Measurements from ENCODE around the gene BRD1. TPM values are rescaled to one million over a fixed set of nuclear protein-coding genes. Genes with fewer than 3 reads are reported as not detected.
A peak's percentile ranks its signal among the peaks of the same experiment; 100 is the strongest.

BRD1 gene
- polyA plus RNA-seq (2011; rRNA removed) (4.6 and 6.0 TPM in 2 replicates), polyA minus RNA-seq (2011; rRNA and poly(A)+ RNA removed) (6.1 and 7.8 TPM in 2 replicates)

- CTCF ChIA-PET, result no interaction called here
- POLR2A ChIA-PET, result no interaction called here
- Histone ChIP-seq H3K4me3 (ENCODE audit: low read depth, low read length) (peak within 1 kb of the TSS; percentile 80), H3K27me3 (ENCODE audit: control insufficient read depth, insufficient read depth, low read length) (peaks cover 2% of the 10 kb centered on the region), H3K9me3 (ENCODE audit: control insufficient read depth, insufficient read depth, low read length) (peaks cover 32% of the 10 kb centered on the region), H3K27ac (ENCODE audit: low read depth, low read length) (peak within 1 kb of the TSS; percentile 81)
- DNase-seq (ENCODE audit: low read depth, low spot score), result peak; percentile 16
- TF ChIP-seq CTCF (IDR thresholded peaks at IDR 0.05; ENCODE audit: low read depth, low read length), result no peak
These were observed at the start of gene BRD1 for GRCh38 chr22:49827853-49828598. TSS of gene BRD1 (minus strand) at chr22:49827873. CDS start at chr22:49824317, 3,556 bp downstream.

GRCh38 chr22:49873228-49873940 is 45.7 kb upstream of the BRD1 start:
- no peak for TF ChIP-seq CTCF (IDR thresholded peaks at IDR 0.05; ENCODE audit: low read depth, low read length)
- ChIA-PET CTCF (no interaction called here), POLR2A (interaction anchor here (0.6 kb wide), 1 partner anchor 81 kb away, joined by 3 read pairs; no protein-coding TSS in a partner anchor)
- DNase-seq (ENCODE audit: low read depth, low spot score), result no peak
- H3K27me3 ChIP-seq (ENCODE audit: control insufficient read depth, insufficient read depth, low read length), result no peaks in the 10 kb centered on the region
- peaks cover 15% of the 10 kb centered on the region for H3K9me3 ChIP-seq (ENCODE audit: control insufficient read depth, insufficient read depth, low read length)
- no peak overlapping the region for H3K27ac ChIP-seq (ENCODE audit: low read depth, low read length)
- H3K4me3 ChIP-seq (ENCODE audit: low read depth, low read length), result no peak overlapping the region

- POLR2A ChIA-PET, result interaction anchor here (0.6 kb wide), 1 partner anchor 80 kb away, joined by 3 read pairs; no protein-coding TSS in a partner anchor
- CTCF ChIA-PET, result no interaction called here
- DNase-seq (ENCODE audit: low read depth, low spot score), result no peak
- Histone ChIP-seq H3K4me3 (ENCODE audit: low read depth, low read length) (no peak overlapping the region), H3K27me3 (ENCODE audit: control insufficient read depth, insufficient read depth, low read length) (no peaks in the 10 kb centered on the region), H3K27ac (ENCODE audit: low read depth, low read length) (no peak overlapping the region), H3K9me3 (ENCODE audit: control insufficient read depth, insufficient read depth, low read length) (peaks cover 20% of the 10 kb centered on the region)
- no peak for TF ChIP-seq CTCF (IDR thresholded peaks at IDR 0.05; ENCODE audit: low read depth, low read length)
These were observed 44.7 kb upstream of the BRD1 start for GRCh38 chr22:49872347-49872746.

GRCh38 chr22:49871482-49871881 is 43.8 kb upstream of the BRD1 start:
- no peak for DNase-seq (ENCODE audit: low read depth, low spot score)
- no peak for TF ChIP-seq CTCF (IDR thresholded peaks at IDR 0.05; ENCODE audit: low read depth, low read length)
- POLR2A ChIA-PET, result no interaction called here
- CTCF ChIA-PET, result no interaction called here
- Histone ChIP-seq H3K27me3 (ENCODE audit: control insufficient read depth, insufficient read depth, low read length) (no peaks in the 10 kb centered on the region), H3K4me3 (ENCODE audit: low read depth, low read length) (no peak overlapping the region), H3K27ac (ENCODE audit: low read depth, low read length) (no peak overlapping the region), H3K9me3 (ENCODE audit: control insufficient read depth, insufficient read depth, low read length) (peaks cover 26% of the 10 kb centered on the region)
